ENCODE data around the gene MYCL. TPM values are rescaled to one million over a fixed set of nuclear protein-coding genes. Genes with fewer than 3 reads are reported as not detected.

The MYCL gene
- total and polyA plus RNA-seq, 10 of the 15 experiments (the other 5 are each of a cell fraction or from before 2014, with no cell fraction given): 0.11 to 1.4 (median 0.40) TPM; not detected in 1

DNA sequence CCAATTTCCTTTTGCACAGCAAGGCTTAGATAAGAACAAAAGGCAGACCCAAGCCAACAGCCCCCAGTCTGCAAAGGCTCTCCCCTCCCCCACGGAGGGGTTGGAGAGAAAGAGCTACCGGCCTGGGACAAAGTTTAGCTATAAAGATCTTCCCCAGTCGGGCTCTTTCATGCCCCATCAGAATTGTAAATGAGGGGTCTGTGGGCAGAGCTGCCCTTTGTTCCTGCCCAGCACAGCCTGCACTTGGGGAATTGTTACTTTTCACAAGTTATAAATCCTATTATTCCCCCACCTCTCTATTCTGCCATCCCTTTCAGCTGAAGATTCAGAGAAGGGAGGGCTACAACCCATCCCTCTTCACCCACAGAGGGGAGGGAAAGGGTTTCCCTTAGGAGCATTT lies 3.5 kb downstream of the MYCL start:
- no TSS peak for BruUV-seq (replicated peaks)
- ChIA-PET RAD21 (ENCODE audit: unreplicated experiment) (interaction anchor here (1.0 to 1.4 kb wide), 2 partner anchors 81 to 134 kb away, joined by 3 to 5 read pairs; no protein-coding TSS in a partner anchor), CTCF (interaction anchor here (1.2 to 7.7 kb wide), 5 partner anchors 10 to 81 kb away, joined by 3 to 110 read pairs (median 5); no protein-coding TSS in a partner anchor), POLR2A (interaction anchor here (0.5 kb wide), 2 partner anchors 17 to 343 kb away, joined by 5 to 10 read pairs; no protein-coding TSS in a partner anchor), SMC1A (ENCODE audit: uncharacterized antibody, unreplicated experiment) (interaction anchor here (0.7 to 1.8 kb wide), 6 partner anchors 10 to 134 kb away, joined by 3 to 5 read pairs (median 4); no protein-coding TSS in a partner anchor)
- no peak for DNase-seq (ENCODE audit: low read depth, low spot score)
- no peak for FAIRE-seq
- Histone ChIP-seq H3K4me3 (no peak overlapping the region), H3K27ac (ENCODE audit: control insufficient read depth, insufficient read depth) (no peak overlapping the region), H3K36me3 (ENCODE audit: control insufficient read depth in 2 of 2, insufficient read depth in 2 of 2, low read length in 1 of 2) (no peaks in the 10 kb centered on the region), H3K79me2 (ENCODE audit: control insufficient read depth, insufficient read depth, low read length) (no peaks in the 10 kb centered on the region; the same call in 1 of the 2 replicates), H2AFZ (ENCODE audit: control insufficient read depth, low read depth, low read length) (no peak overlapping the region), H3K9ac (ENCODE audit: control insufficient read depth, insufficient read depth, low read length) (no peak overlapping the region), H4K20me1 (ENCODE audit: control insufficient read depth, insufficient read depth) (no peaks in the 10 kb centered on the region), H3K27me3 (replicated peaks in 1 of 2; ENCODE audit: control insufficient read depth in 2 of 2, insufficient read depth in 2 of 2, low read length in 1 of 2) (peaks cover 11 to 12% of the 10 kb centered on the region in 2 experiments), H3K9me3 (replicated peaks; ENCODE audit: control insufficient read depth, insufficient read depth, low read length) (no peaks in the 10 kb centered on the region; the same call in 2 of the 3 replicates), H3K4me1 (ENCODE audit: control insufficient read depth, insufficient read depth, low read length) (peaks cover 8% of the 10 kb centered on the region; the same call in 1 of the 2 replicates), H3K4me2 (ENCODE audit: control insufficient read depth, insufficient read depth) (no peak overlapping the region)
- TF ChIP-seq FOS (IDR thresholded peaks at IDR 0.05; ENCODE audit: borderline replicate concordance, extremely low read depth, insufficient read length) (no peak), ZNF622 (IDR thresholded peaks at IDR 0.05) (no peak), NR2F1 (conservative IDR thresholded peaks at IDR 0.05) (no peak), POLR2A (IDR thresholded peaks at IDR 0.05; ENCODE audit: low read depth, low read length) (no peak), ASH2L (IDR thresholded peaks at IDR 0.05; ENCODE audit: borderline replicate concordance, low read depth) (no peak), IRF3 (IDR thresholded peaks at IDR 0.05) (no peak), TCF12 (IDR thresholded peaks at IDR 0.05; ENCODE audit: low read depth, low read length) (no peak), BRCA1 (IDR thresholded peaks at IDR 0.05; ENCODE audit: low read depth, low read length) (no peak), ZNF384 (IDR thresholded peaks at IDR 0.05; ENCODE audit: borderline replicate concordance, low read depth, low read length) (no peak), ZNF207 (IDR thresholded peaks at IDR 0.05; ENCODE audit: borderline replicate concordance) (no peak), SREBF1 (IDR thresholded peaks at IDR 0.05; ENCODE audit: low read length) (no peak), POLR2AphosphoS5 (IDR thresholded peaks at IDR 0.05; ENCODE audit: low read length) (no peak), HDAC6 (IDR thresholded peaks at IDR 0.05; ENCODE audit: unreplicated experiment) (no peak), ATF7 (IDR thresholded peaks at IDR 0.05; ENCODE audit: low read depth) (no peak), NR2C1 (IDR thresholded peaks at IDR 0.05) (no peak), HDAC2 (IDR thresholded peaks at IDR 0.05) (no peak)
- TF ChIP-seq, protein P1, sequence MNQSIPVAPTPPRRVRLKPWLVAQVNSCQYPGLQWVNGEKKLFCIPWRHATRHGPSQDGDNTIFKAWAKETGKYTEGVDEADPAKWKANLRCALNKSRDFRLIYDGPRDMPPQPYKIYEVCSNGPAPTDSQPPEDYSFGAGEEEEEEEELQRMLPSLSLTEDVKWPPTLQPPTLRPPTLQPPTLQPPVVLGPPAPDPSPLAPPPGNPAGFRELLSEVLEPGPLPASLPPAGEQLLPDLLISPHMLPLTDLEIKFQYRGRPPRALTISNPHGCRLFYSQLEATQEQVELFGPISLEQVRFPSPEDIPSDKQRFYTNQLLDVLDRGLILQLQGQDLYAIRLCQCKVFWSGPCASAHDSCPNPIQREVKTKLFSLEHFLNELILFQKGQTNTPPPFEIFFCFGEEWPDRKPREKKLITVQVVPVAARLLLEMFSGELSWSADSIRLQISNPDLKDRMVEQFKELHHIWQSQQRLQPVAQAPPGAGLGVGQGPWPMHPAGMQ (IDR thresholded peaks at IDR 0.05; ENCODE audit: borderline replicate concordance): no peak
- intact Hi-C loops (cut with micrococcal nuclease; ENCODE audit: unreplicated experiment): no loop called here
- ATAC-seq: no peak
- in situ Hi-C loops (cut with MboI): no loop called here
- WGBS (ENCODE audit: insufficient coverage, insufficient replicate concordance, low lambda C conversion rate, missing lambda C conversion rate): 25% methylated on average over 3 of the region's 3 CpGs

Data from GM12878 (cell line).